Ovary (tissue), 9 donors: ENCODE data around the gene CAPN15. TPM values are rescaled to one million over a fixed set of nuclear protein-coding genes. Genes with fewer than 3 reads are reported as not detected.

ENCODE experiments used
- DNase-seq, 5 donors: peaks; one replicate each; pipeline ENCODE4 v3.0.0-alpha.2; 2019 to 2020
- H3K27ac ChIP-seq, 2 donors: fragments of 200-600 bp; one replicate each; pipeline versions ENCODE4 v1.5.1 to v1.8.0; 2019 to 2022
- H3K27me3 ChIP-seq: fragments of 200-600 bp; one replicate; pipeline ENCODE4 v1.8.0; 2022
- H3K36me3 ChIP-seq: fragments of 200-600 bp; sonication (generic); one replicate; pipeline ENCODE4 v1.5.1; 2019
- H3K4me1 ChIP-seq: one replicate; pipeline ENCODE4 v1.8.1; 2013; ENCODE audit warnings: mild to moderate bottlenecking, moderate library complexity; ENCODE audit not compliant: insufficient read depth
- H3K4me3 ChIP-seq: fragments of 200-600 bp; sonication (generic); one replicate; pipeline ENCODE4 v1.5.1; 2017
- H3K9me3 ChIP-seq, 2 donors: fragments of 200-600 bp in 1 of 2; sonication (generic) in 1 of 2; one replicate each; pipeline versions ENCODE4 v1.5.1 to v1.8.1; 2013 to 2019; ENCODE audit warnings: mild to moderate bottlenecking in 1 of 2, moderate library complexity in 1 of 2
- EP300 ChIP-seq: sonication (generic); formaldehyde crosslinking; IDR thresholded peaks from one replicate; pipeline ENCODE4 v1.6.1; 2017; ENCODE audit warnings: antibody characterized with exemption
- POLR2A ChIP-seq: fragments of 450-650 bp; IDR thresholded peaks from one replicate; pipeline ENCODE4 v1.6.1; 2017; ENCODE audit warnings: antibody characterized with exemption, mild to moderate bottlenecking, moderate library complexity
- WGBS, 3 donors: extraction: QIAGEN DNeasy Blood & Tissue Kit in 1 of 3; methylation state at CpG; one replicate each; pipeline versions ENCODE4 v1.1.5 to v1.1.7; 2013 to 2017; 5-methylcytosine and 5-hydroxymethylcytosine counted together
- intact Hi-C, 4 donors: fragments of 100-400 bp; cut with DNase I; formaldehyde crosslinking; loops; one replicate each; pipeline versions ENCODE4 v1.11.0 to v1.15.1; 2022 to 2023
- polyA plus RNA-seq, 2 donors: library from polyadenylated mRNA; stranded (reverse); fragments of 200-250 nt in 1 of 2; fragments of 350-450 nt in 1 of 2; fragmentation: Illumina TruSeq in 1 of 2; extraction: RNeasy Lipid Tissue Mini Kit (QIAGEN cat#74804) in 1 of 2; gene quantifications; one replicate each; pipeline ENCODE4 v1.2.3, GENCODE V29; 2013 to 2014
- total RNA-seq, 7 donors: library from RNA; depleted of rRNA in 2 of 7; stranded (reverse); fragments of >200 nt in 2 of 7; fragmentation: NEBNext Ultra II Directional in 3 of 7; extraction: Animal tissue kit (Norgen Biotek cat#: 25700) in 3 of 7; gene quantifications; one replicate each; pipeline versions ENCODE4 v1.1.0 to v1.2.4, GENCODE V29; 2016 to 2023
- TF ChIP-seq, protein P1 (sequence below), 3 donors: fragments of 450-650 bp in 2 of 3; fragments of 200-600 bp in 1 of 3; IDR thresholded peaks; one replicate each; pipeline versions ENCODE4 v1.5.1 to v1.8.0; 2016 to 2022; ENCODE audit warnings: antibody characterized with exemption in 3 of 3, mild to moderate bottlenecking in 1 of 3
- donor health status: DM: no; HTN: no; CAD: no; lungs with moderate emphysema.
- donor health status: DM: no; HTN: no; CAD: no.
- donor health status: Bipolar disorder and iron deficiency.
- donor health status: DM: yes; HTN: yes; CAD: no.
- donor health status: DM: no; HTN: no; CAD: no.
- donor health status: DM: yes; HTN: yes; CAD: no.

CAPN15 gene
- total and polyA plus RNA-seq, 9 donors = 1.6 to 38.9 (median 25.0) TPM

DNA sequence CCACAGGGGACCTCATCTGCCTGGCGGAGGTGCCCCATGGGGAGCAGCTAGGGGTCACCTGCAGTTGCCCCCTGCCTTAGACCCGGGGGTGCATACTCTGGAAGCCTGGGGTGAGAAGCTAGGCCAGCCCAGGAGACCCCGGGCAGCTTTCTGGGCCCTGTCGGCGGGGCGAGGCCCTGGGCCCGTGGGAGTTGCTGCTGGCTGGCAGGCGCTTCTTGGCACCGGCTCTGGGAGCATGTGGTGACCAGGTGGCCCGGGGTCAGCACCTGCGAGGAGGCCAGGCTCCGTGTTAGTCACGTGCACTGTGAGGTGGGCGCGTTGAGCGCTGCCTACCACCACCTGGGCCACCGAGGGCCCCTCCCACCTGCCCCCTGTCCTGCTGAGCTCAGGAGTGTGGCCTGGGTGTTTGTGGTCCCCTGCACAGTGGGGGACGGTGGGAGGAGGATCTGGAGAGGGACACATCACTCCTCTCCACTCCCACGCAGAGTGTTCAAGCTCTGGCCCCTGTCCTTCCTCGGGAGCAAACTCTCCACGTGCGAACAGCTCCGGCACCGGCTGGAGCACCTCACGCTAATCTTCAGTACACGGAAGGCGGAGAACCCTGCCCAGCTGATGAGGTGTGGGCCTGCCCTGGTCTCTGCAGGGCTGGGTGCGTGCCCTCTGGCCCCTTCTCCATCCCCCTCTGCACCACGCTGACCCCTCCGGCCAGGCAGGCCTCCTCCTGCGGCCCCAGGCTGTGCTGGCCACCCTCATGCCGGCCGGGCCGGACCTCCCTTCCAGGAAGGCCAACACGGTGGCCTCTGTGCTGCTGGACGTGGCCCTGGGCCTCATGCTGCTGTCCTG lies 48.1 kb downstream of the CAPN15 start:
- intact Hi-C loops = no loop called here
- TF ChIP-seq, protein P1, sequence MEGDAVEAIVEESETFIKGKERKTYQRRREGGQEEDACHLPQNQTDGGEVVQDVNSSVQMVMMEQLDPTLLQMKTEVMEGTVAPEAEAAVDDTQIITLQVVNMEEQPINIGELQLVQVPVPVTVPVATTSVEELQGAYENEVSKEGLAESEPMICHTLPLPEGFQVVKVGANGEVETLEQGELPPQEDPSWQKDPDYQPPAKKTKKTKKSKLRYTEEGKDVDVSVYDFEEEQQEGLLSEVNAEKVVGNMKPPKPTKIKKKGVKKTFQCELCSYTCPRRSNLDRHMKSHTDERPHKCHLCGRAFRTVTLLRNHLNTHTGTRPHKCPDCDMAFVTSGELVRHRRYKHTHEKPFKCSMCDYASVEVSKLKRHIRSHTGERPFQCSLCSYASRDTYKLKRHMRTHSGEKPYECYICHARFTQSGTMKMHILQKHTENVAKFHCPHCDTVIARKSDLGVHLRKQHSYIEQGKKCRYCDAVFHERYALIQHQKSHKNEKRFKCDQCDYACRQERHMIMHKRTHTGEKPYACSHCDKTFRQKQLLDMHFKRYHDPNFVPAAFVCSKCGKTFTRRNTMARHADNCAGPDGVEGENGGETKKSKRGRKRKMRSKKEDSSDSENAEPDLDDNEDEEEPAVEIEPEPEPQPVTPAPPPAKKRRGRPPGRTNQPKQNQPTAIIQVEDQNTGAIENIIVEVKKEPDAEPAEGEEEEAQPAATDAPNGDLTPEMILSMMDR (IDR thresholded peaks at IDR 0.05) = no peak
- TF ChIP-seq EP300 = no peak
- TF ChIP-seq POLR2A = no peak
- Histone ChIP-seq H3K27me3 (no peaks in the 10 kb centered on the region), H3K4me1 (peaks cover 6% of the 10 kb centered on the region), H3K27ac (no peak overlapping the region), H3K4me3 (no peak overlapping the region), H3K9me3 (no peaks in the 10 kb centered on the region), H3K36me3 (no peaks in the 10 kb centered on the region)
- WGBS, 3 donors = 69 to 77% (median 76%) methylated on average over 24 to 36 of the region's 36 CpGs
- no peak for DNase-seq

DNA sequence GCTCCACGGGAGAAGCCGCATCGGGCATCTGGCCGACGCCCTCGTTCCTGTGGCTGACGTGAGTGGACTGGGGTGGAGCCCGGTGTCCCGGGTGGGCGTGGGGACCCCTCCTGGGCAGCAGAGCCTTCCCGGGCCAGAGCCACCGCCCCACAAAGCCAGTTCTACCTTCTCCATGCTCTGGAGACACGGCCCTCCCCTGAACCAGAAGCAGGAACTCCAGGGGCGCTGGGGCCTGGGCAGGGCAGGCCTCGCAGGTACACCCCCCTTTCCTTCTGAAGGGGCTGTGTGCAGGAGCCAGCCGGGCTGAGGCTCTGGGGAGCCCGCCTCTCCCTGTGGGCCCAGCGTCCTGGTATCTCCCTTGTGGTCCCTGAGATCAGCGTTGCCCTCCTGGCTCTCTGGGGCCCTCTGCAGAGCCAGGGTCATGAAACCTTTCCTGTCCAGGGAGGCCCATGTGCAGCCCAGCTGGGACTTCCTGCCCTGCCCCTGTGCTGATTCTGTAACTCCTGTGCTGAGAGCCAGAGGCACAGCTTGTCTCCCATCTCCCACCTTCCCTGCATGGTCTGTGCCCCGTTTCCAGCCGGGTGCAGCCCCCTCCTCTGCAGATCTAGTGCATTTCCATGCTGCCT lies 48.8 kb downstream of the CAPN15 start:
- intact Hi-C loops = no loop called here
- no peaks in the 10 kb centered on the region for H3K36me3 ChIP-seq
- 72 to 76% (median 76%) methylated on average over 17 to 21 of the region's 21 CpGs for WGBS, 3 donors
- TF ChIP-seq EP300 (no peak), POLR2A (no peak)
- TF ChIP-seq, protein P1 (IDR thresholded peaks at IDR 0.05) = no peak
- H3K4me3 ChIP-seq = no peak overlapping the region
- no peak overlapping the region for H3K27ac ChIP-seq
- DNase-seq = no peak
- no peaks in the 10 kb centered on the region for H3K27me3 ChIP-seq
- no peaks in the 10 kb centered on the region for H3K4me1 ChIP-seq
- H3K9me3 ChIP-seq = no peaks in the 10 kb centered on the region

DNA sequence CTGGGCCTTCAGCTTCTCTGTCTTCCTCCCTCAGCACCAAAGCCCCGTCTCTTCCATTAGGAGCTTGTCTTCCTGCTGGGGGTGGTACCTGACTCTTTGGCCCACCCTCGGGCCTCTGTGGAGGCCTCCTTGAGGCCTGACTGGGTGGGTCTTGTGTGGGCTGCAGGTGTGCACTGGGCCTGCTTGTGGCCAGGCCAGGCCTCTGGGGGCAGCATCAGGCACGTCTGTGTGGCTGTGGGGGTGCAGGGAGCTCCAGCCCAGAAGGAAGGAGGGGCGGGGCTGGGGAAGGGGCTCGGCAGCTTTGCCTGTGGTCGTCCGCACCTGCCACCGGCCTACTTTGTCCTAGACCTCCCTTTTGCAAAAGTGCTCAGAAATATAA lies 49.3 kb downstream of the CAPN15 start:
- TF ChIP-seq POLR2A = no peak
- TF ChIP-seq, protein P1 (IDR thresholded peaks at IDR 0.05) = no peak
- TF ChIP-seq EP300 = no peak
- Histone ChIP-seq H3K27ac (no peak overlapping the region), H3K4me1 (no peaks in the 10 kb centered on the region), H3K9me3 (no peaks in the 10 kb centered on the region), H3K36me3 (no peaks in the 10 kb centered on the region), H3K27me3 (no peaks in the 10 kb centered on the region), H3K4me3 (no peak overlapping the region)
- 30 to 52% (median 44%) methylated on average over 8 of the region's 8 CpGs for whole genome bisulfite sequencing, 3 donors
- no peak for DNase-seq
- intact Hi-C loops = no loop called here

DNA sequence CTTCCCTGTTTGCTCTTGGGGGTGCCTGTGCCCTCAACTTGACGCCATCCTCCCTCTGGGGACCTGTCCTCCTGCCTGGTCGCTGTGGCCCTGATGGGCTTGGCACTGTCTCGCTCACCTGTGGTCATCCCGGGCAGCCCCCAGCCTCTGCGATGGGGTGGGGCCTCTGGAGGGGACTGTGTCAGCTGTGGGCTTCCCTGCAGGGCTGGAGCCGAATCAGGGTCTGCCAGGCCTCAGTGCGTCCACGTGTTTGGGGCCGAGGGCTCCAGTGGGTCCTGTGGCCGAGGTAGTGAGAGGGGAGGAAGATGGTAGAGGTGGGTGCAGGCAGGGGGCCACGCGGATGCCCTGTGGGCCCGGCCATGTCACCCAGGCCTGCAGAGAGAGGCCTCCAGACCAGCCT lies 50.3 kb downstream of the CAPN15 start:
- Histone ChIP-seq H3K4me3 (no peak overlapping the region), H3K27me3 (no peaks in the 10 kb centered on the region), H3K4me1 (no peaks in the 10 kb centered on the region), H3K27ac (no peak overlapping the region), H3K9me3 (no peaks in the 10 kb centered on the region), H3K36me3 (no peaks in the 10 kb centered on the region)
- intact Hi-C loops = no loop called here
- WGBS, 3 donors = 90 to 93% (median 91%) methylated on average over 12 to 13 of the region's 13 CpGs
- no peak for DNase-seq
- no peak for TF ChIP-seq POLR2A
- TF ChIP-seq, protein P1 (IDR thresholded peaks at IDR 0.05) = no peak
- no peak for TF ChIP-seq EP300
